HG02885 (cell line): ENCODE data around the gene DNAI4.
"Not testable (repeated sequence)": the region's sequence is repeated elsewhere in the genome, so short reads cannot be mapped to it uniquely, and the experiment has no call there.

Source experiments
- ATAC-seq: cut with Tn5 transposase; IDR thresholded peaks from one replicate; pipeline ENCODE4 v1.9.1; 2021; ENCODE audit warnings: mild to moderate bottlenecking; ENCODE audit not compliant: unreplicated experiment, poor library complexity

Gene DNAI4

DNA sequence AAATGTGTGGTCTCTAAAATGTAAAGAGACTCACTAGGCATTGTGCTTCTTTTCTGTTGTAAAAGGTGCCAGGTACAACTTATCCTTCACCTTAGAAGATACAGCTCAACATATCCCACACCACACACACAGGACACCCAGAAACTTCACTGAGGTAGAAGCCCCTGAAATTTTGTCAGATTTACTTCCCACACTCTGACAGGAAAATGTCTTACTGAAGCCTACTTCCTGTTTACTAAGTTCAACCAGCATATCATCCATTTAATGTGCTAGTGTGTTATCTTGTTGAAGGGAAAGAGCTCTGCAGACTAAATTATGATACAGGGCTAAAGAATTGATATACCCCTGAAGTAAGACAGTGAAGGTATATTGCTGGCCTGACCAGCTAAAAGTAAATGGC lies 83.7 kb downstream of the DNAI4 start:
- ATAC-seq, result no peak

DNA sequence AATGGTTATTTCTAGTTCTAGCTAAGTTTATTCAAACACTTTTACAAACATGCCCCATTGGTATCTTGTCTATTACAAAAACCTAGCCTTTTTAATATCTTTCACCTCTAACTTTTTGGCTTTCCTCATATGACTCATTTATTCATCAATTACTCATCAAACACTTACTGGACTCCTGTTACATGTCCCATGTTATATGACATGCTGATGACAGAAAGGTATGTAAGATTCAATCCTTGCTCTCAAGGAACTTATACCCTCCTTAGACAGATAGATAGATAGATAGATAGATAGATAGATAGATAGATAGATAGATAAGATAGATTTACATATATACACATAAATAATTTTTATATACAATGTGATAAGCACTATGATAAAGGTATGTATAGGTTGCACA lies 89.7 kb downstream of the DNAI4 start:
- no peak for ATAC-seq

DNA sequence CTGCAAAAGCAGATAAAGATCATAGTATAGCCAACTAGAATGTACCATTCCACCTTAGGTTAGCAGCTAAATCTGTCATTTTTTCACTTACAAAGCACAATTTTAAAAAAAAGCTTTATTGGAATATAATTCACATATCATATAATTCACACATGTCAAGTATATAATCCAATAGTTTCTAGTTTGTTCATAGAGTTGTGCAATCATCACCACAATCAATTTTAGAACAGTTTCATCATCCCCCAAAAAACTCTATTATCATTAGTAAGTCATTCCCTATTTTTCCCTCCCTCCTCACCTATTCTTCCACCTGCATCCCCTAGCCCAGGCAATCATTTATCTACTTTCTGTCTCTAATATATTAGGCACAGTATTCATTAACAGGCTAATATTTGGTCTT lies 91.5 kb downstream of the DNAI4 start:
- no peak for ATAC-seq

DNA sequence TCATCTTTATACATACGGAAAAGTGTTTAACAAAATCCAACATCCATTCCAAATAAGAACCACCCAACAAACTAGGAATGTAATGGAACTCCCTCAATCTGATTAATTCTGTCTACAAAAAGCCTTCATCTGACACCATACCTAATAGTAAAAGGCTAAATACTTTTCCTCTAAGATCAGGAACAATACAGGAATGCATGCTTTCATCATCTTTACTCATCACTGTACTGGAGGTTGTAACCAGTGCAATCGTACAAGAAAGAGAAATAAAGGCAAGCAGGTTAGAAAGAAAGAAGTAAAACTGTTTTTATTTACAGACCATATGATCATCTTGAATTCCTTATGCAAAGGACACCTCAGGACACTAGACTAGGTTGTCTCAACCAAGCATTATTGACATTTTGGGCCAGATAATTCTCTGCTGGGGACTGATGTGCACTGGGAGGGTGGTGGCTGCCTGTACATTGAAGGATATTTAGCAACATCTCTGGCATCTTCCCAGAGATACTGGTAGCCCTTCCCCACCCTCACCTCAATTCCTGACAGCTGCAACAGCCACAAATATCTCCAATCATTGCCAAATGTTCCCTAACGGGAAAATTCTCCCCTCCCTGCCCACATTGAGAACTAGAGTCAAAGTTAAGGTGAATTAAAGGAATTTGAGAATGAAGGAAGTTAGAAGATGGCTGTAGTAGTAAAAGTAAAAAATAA lies 93.0 kb downstream of the DNAI4 start:
- ATAC-seq, result no peak

DNA sequence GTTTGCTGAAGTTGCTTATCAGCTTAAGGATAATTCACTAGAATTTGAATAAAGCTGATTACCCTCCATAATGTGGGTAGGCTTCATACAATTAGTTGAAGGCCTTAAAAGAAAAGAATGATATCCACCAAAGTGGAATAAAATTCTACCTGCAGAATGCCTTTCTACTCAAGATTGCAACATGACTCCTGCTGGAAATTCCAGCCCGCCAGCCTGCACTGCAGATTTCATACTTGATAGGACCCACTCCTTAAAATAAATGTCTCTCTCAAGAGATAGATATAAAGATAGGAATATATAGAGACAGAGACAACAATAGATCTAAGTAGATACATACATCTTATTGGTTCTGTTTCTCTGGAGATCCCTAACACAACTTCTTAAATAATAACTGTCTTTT lies 99.9 kb downstream of the DNAI4 start:
- no peak for ATAC-seq

DNA sequence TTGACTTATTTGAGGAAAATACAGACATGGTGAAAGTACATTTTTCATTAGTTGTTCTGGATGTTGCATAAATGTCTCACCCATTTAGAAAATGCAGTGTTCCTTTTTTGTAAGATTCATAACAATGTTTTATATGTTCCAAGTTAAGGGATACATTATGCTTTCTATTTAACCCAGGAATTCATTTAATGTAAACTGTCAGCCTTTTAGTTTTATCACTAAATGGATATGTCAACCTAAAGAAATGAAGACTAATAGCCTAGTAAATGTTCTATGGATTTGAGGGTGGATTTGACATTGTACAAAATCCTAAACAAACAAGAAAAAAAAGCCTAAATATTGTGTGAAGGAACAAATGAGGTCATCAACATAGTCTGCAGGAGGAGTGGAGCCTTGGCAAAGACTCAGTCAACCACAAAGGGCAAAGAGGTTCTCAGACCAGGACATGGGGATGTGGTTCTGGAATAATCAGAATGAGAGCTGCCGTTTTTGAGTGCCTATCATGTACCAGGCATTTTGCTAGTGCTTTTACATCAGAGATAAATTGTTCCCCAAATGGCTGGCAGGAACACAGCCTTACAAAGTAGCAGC lies 114.8 kb downstream of the DNAI4 start:
- no peak for ATAC-seq

DNA sequence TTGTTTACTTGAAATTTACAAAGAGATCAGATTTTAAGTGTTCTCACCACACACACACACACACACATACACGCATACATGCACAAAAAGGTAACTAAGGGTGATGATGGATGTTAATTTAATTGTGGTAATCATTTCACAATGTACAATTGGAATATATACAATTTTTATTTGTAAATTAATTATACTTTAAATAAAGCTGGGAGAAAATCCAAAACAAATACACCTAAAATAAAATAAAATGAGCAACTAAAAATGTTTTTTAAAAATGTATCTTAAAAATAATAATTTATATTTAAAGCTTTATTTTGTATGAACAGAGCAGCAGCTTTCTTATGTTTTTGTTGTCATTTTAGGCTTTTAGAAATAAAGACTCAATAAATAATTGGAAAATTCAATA lies 115.4 kb downstream of the DNAI4 start:
- no peak for ATAC-seq

DNA sequence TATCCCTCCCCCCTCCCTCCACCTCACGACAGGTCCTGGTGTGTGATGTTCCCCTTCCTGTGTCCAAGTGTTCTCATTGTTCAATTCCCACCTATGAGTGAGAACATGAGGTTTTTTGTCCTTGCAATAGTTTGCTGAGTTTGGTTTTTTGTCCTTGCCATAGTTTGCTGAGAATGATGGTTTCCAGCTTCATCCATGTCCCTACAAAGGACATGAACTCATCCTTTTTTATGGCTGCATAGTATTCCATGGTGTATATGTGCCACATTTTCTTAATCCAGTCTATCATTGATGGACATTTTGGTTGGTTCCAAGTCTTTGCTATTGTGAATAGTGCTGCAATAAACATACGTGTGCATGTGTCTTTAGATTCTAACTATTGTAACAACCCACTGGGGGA lies 128.8 kb downstream of the DNAI4 start:
- not testable (repeated sequence) for ATAC-seq

DNA sequence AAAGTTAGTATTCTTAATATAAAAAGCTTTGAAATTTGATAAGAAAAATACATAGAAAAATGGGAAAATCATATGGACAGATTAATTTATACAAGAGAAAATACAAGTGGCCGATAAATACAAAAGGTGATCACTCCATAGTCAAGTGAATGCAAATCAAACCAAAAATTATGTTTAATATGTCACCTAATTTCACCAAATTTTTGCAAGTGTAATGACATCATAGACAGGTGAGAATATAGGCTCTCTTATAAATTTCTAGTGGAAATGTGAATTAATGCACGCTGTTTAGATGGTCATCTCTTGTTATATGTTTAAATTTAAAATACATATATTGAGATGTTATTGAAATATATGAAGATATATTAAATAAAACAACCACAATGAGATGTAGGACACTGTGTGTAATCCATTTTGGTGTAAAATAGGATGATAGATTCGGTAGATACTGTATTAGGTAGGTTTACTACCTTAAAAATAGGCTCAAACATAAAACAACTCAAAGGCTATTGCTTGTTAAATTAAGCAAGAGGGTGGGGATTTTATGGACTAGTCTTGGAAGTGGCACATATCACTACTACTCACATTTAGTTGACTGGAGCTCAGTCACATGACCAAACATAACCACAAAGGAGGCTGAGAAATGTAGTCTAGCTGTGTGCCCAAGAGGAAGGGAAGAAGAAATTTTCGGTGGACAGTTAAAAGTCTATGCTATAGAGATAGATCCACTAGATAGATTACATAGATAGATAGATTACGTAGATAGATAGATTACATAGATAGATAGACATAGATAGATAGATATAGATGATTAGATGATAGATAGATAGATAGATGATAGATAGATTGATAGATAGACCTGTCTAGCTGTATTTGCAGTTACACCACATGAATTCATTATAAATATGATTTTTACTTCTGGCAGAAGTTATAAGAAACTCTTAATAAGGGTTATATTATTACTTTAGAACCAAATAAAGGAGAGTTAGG lies 132.7 kb downstream of the DNAI4 start:
- no peak for ATAC-seq

DNA sequence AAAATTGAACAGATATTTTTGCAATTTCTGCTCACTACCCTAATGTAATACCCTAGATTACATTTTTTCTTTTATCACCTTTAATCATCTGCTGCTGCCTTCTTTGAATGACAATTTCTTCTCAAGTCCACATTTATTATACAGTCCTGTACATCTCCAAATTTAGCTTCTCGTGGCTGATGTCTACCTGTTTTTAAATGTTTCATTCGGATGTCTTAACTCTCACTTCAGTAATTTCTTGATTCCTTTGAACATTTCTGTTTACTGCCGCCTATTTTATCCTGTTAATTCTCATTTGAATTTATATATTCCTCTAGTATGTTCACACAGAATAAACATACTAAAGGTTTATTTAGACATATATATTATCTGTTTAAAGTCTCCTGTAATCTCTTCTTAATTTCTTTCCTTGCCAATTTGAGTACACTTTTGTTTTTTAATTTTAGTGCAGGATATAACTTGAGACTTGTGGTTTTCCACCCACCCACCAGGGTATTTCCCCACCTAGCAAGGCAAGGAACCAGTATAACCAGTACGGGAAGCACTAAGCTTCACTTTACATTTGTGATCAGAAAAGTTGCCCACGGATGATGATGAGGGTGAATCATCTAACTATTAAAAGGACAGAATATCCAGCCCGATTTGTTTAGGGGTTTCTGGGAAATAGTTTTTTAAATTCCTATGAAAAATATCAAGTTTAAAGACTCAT lies 136.3 kb downstream of the DNAI4 start:
- ATAC-seq, result peak; percentile 96

DNA sequence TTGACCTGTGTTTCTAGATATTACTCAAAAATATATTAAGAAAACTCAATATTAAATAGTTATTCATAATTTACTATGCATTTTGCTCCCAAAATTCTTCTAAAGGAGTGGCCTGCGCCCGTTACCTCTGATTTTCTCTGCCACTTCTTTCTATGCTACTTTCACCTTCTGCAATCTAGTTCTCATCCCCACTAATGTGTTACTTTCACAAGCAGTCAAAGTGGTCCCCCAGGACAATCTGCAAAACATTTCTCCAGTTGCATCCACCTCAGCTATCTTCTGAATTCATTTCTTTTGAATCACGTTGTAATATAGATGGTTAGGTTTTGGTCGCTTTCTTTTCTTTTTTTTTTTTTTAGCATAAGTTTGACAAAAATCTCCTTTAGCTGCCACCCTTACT lies 137.0 kb downstream of the DNAI4 start:
- ATAC-seq, result no peak

DNA sequence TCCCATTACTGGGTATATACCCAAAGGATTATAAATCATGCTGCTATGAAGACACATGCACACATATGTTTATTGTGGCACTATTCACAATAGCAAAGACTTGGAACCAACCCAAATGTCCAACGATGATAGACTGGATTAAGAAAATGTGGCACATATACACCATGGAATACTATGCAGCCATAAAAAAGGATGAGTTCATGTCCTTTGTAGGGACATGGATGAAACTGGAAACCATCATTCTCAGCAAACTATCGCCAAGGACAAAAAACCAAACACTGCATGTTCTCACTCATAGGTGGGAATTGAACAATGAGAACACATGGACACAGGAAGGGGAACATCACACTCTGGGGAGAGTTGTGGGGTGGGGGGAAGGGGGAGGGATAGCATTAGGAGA lies 138.9 kb downstream of the DNAI4 start:
- not testable (repeated sequence) for ATAC-seq

DNA sequence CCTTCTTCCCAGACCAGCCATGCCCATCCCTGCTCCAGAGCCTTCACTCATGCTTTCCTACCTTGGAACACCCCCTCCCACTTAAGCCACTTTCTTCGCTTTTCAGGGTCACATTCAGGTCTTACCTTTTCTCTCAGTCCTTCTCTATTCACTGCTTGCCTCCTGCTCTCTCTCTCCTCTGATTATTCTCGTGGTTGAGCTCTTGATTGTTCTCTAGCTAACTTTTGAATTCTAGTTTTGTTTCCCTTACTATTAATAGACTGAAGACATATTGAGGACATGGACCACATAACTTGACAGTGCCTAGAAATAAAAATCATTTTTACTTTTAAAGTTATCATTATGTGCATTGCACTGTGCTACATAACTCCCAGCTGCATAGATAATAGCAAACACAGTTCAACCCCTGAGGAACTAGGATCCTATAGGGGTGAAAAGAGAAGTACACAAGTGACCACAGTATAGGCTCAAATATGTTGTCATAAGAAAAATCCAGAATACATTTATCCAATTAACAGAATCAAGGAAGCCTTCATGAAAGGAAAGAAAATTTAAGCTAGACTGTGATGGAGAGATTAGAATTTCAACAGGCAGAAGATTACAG lies 145.1 kb downstream of the DNAI4 start:
- no peak for ATAC-seq

DNA sequence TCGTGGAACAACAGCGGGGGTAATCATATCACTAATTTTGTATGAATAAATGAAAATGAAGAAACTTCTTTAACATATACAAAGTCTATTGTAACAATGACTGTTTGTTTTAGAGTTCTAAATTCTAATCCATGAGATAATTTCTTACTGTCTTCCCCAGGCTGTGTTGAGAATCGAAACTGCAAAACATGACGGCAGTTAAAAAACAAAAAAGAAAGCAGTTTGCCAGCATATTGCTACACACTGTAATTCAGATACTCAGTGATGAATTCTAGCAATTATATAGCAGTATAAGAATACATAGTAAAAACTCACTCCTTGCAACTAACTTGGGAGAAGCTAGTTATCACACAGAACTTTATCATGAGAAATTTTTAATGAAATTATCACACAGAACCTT lies 145.7 kb downstream of the DNAI4 start:
- peak; percentile 70 for ATAC-seq

DNA sequence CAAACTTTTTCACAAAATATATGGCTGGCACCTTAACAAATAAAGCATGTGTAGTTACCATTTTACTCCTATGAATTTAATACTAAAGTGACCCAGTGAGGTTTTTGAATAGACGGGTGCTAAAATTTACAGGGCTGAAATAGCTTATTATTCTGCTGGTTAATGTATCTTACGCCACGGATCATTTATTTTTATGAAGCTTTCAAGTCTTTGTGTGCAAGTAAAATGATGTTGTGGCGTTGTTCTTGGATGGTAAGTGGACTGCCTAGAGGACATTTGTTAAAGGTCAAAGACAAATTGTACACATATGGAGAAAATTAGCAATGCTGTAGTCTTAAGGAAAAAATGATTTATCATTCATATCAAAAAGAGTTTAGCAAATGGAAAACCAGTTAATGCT lies 146.4 kb downstream of the DNAI4 start:
- no peak for ATAC-seq

DNA sequence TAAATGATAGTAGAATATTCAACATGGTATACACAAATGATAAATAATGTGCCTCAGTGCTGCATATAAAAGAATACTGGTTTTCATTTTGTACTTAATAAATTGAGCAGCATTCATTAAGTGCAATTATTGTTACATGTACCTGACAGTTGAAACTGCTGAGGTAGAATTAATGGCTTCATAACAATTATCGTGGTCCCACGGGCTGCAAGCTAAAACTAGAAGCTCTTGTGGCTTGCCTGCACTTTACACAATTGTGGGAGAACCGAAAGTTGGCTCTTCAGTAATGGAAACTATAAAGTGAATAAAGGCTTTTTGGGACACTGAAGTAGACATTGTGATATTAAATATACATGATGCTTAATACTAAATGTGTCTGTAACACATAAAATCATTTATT lies 146.8 kb downstream of the DNAI4 start:
- ATAC-seq, result no peak

DNA sequence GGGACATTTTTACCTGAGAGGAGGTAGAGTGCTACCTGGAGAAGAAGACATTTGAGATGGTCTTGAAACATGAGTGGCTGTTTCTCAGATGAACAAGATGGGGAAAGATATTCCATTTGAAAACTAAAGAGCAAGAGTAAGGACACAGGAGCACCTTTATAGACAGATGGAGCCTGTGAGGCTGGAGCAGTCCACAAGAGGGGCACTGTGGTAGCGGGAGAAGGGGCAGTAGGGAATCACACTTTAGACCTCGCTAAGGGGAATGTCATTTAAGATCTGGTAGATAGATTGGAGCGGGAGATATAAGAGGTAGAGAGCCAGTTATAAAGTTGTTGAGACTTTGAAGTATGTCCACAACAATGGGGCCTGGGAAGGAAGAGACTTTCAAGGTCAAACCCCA lies 149.0 kb downstream of the DNAI4 start:
- ATAC-seq, result no peak

DNA sequence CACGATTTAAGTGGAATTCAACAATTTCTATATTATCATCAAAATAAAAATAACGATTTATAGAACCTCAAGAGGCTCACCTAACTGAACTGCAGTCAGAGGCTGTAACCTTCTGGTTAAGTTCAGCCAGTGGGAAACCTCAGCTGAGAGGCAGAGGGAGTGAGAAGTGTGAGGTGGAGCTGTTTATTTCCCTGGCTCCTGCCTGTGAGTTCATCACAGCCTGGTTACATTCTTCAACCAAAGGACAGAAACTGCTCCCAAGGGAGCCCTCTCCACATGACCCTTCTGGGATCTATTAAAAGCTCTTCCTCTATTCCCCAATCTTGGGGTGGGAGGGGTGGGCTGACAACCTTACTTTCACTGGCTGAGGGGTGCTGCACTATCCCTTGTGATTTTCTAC lies 150.2 kb downstream of the DNAI4 start:
- no peak for ATAC-seq

DNA sequence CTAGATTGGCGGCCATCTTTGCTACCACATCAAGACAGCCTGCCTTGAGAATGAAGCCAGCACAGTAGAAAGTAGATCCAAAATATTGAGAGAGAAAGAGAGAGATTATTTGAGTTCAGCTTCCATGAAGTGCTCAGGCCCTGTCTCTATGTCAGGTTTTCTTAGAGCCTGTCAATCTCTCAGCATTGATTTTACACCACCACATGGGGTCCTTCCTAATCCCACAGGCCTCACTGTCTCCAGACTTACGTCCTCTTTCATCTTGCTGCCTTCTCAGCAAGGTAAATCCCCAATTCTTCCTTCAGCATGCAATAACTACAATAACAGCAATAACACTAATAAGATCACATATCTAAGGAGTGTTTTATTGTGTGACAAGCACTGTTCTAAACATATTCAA lies 151.4 kb downstream of the DNAI4 start:
- no peak for ATAC-seq

DNA sequence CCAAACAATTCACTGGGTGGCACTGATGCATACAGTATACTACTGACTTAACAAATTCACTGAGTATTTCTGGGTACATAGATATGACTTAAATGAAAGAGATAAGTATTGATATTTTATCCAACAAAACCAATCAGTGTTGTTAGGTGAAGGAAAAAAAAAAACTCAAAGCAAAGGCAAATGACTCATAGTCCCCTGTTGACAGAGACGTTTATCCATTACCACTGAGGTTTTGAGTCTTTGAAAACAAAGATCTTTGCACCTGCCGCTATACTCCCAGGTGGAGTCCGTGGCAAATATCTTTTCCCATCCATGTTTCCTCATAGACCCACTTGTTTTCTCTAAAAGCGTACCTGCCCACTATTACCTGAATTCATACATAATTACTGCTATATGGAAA lies 154.0 kb downstream of the DNAI4 start:
- no peak for ATAC-seq
